ENCODE measurements around the gene MT2A.
"Not testable (repeated sequence)": the region's sequence is repeated elsewhere in the genome, so short reads cannot be mapped to it uniquely, and the experiment has no call there.

The MT2A gene

DNA sequence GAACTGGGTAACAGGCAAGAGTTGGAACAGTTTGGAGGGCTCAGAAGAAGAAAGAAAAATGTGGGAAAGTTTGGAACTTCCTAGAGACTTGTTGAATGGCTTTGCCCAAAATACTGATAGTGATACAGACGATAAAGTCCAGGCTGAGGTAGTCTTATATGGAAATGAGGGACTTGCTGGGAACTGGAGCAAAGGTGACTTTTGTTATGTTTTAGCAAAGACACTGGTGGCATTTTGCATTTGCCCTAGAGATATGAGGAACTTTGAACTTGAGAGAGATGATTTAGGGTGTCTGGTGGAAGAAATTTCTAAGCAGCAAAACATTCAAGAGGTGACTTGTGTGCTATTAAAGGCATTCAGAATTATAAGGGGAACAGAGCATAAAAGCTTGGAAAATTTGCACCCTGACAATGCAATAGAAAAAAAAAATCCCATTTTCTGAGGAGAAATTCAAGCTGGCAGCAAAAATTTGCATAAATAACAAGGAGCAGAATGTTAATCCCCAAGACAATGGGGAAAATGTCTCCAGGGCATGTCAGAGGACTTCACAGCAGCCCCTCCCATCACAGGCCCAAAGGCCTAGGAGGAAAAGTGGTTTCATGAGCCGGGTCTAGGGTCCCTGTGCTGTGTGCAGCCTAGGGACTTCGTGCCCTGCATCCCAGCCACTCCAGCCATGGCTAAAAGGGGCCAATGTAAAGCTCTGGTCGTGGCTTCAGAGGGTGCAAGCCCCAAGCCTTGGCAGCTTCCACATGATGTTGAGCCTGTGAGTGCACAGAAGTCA lies 13.5 kb downstream of the MT2A start:
- not testable (repeated sequence) for DNase-seq (ENCODE audit: low read depth in 2 of 2)

DNA sequence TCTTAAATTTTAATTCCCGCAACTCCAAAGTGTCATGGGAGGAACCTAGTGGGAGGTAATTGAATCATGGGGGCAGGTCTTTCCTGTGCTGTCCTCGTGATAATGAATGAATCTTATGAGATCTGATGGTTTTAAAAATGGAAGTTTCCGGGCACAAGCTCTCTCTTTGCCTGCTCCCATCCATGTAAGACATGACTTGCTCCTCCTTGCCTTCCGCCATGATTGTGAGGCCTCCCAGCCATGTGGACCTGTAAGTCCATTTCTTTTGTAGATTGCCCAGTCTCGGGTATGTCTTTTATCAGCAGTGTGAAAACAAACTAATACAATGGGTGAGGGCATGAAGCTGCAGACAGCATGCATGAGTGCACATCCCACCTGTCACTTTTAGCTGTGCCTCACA lies 14.8 kb downstream of the MT2A start:
- not testable (repeated sequence) for DNase-seq (ENCODE audit: low read depth in 2 of 2)

DNA sequence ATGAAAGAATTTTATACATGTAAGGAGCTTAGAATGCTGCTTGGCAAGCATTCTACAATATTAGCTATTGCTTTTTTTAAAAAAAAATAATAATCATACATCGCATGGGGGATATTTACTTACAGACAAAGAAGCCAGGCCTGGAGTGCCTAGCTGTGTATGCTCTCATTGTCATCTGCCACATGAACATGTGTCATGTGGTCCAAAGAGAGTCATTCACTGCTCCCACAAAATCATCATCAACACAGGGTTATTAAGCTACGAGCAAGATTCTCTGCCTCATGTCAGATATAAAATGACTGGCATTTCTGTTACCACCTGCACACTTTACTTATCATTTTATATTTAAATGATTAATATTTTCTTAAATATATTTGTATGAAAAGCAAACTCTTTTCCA lies 15.3 kb downstream of the MT2A start:
- no peak for DNase-seq (ENCODE audit: low read depth in 2 of 2)

DNA sequence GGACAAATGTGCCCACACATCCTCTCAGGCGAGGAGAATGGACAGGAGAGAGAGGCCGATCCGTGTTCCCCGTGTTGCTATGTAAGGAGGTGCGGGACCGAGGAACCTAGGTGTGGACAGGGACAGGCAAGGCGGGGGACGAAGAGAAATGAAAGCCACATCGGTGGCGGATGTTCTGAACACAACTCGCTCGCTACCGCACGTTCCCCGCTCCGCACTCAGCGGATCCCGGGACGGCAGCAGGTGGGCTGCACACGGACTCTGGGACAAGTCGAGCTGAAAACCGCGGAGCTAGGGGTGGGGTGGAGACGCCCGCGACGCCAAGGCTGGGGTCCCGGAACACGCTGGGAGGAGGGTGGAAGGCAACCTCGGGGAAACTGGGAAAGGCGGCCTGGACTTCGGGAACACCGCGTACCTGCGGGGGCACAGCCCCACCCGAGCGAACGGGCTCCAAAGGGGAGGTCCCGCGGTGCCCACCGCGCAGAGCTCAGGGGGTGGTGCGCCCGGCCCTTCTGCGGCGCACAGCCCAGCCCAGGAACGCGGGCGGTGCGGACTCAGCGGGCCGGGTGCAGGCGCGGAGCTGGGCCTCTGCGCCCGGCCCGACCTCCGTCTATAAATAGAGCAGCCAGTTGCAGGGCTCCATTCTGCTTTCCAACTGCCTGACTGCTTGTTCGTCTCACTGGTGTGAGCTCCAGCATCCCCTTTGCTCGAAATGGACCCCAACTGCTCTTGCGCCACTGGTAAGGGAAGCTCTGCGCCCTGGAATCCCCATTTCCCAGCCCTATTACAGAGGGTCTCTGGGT lies 17.0 kb downstream of the MT2A start, which contains the start of gene MT1E:
Gene MT1E, plus strand, starts transcription at position 642 of the 803 bp plus-strand sequence. Its CDS starts 71 bp downstream, at position 713.
- DNase-seq (ENCODE audit: low read depth in 2 of 2): no peak

DNA sequence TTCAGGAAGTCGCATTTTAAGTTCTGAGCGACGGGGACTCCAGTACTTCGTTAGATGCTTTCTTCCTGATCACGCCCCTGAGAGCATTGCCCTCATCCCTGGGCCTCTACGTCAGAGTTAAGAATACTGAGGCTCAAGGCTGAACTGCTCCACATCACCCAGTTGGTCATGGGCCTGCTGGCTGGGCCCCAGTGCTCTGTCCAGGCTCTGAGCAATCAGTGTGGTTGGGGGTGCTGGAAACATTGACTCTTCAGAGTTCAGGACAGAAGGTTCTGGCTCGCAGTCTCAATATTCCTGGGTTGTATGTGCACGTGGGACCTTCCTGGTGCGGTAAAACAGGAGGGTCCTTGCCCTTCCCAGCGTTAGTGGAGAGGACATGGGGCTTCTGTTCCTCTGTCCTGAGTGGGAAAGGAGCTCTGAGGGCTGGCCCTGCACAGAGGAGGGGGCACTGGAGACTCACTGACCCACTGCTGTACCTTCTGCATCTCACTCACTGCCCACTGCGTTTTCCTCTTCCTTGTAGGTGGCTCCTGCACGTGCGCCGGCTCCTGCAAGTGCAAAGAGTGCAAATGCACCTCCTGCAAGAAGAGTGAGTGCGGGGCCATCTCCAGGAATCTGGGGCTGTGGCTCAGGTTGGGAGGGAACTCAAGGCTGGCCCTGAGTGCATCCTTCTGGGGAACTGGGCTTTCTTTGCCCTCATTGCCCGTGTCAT lies 17.7 kb downstream of the MT2A start:
- no peak for DNase-seq (ENCODE audit: low read depth in 2 of 2)

DNA sequence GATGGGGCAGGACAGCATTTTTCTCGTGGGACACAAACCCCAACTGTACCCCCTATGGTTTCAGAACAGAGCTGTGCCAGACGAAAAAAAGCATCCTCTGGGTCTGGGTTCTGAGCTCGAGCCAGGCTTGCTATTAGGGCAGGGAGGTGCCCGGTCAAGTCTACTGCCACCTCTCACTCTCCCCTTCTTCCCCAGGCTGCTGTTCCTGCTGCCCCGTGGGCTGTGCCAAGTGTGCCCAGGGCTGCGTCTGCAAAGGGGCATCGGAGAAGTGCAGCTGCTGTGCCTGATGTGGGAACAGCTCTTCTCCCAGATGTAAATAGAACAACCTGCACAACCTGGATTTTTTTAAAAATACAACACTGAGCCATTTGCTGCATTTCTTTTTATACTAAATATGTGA lies 18.3 kb downstream of the MT2A start:
- no peak for DNase-seq (ENCODE audit: low read depth in 2 of 2)

DNA sequence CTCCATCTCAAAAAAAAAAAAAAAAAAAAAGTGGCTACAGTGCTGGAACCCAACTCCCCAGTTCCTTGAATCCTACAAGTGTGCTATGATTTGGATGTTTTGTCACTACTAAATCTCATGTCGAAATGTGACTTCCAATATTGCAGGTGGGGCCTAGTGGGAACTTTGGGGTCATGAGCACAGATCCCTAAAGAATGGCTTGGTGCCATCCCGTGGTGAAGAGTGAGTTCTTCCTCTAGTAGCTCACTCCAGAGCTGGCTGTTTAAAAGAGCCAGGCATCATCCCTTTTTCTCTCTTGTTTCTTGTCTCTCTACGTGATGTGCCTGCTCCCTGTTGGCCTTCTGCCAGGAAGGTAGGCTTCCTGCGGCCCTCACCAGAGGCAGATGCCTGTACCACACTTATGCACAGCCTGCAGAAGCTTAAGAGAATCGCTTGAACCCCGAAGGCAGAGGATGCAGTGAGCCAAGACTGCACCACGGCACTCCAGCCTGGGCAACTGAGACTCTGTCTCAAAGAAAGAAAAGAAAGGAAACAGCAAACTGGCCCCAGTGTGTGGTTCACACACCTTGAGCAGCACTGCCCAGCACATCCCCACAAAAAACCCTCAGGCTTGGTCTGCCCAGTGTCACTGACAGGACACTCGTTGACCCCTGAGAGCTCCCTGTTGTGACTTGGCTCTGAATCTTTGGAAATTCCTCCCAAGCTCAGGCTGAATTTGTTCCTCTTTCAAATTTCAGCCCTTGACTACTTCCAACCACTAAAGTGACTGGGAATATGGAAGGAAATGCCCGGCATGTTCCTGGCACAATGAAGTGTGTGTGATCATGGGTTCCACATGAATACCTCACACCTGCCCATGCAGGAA lies 20.3 kb downstream of the MT2A start:
- DNase-seq (ENCODE audit: low read depth in 2 of 2): no peak

DNA sequence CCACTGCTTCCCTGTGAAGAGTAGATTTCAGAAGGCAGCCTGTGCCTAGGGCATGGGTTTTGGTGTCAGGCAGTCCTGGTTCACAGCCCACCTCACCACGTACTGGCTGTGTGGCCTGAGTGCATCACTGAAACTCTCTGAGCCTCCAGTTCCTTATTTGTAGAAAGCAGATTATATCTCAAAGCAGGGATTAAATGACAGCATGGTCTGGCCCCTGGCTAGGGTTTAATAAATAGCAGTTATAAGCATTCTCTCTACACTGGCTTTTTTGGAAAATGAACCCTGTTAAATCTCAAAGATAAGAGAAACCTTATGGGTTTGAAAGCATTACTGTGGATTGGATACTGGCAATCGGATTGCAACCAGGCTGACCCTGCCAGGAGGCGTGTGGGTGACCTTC lies 21.1 kb downstream of the MT2A start:
- no peak for DNase-seq (ENCODE audit: low read depth in 2 of 2)

DNA sequence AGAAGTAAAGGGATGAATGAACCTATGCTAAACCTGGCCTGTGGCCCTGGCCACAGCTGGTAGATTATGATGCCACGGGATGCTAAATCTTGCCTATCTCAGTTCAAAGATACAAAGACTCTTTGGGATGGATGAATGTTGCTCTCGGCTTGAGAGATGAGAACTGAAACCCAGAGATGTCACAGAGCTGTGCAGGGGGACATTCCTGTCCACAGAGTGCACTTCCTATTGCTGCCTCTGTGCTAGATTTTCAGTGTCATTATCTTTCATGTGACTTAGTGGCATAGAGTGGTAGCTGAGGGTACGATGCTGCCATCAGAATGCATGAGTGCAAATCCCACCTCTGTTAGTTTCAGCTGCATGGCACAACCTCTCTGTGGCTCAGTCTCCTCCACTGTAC lies 21.8 kb downstream of the MT2A start:
- DNase-seq (ENCODE audit: low read depth in 2 of 2): no peak

DNA sequence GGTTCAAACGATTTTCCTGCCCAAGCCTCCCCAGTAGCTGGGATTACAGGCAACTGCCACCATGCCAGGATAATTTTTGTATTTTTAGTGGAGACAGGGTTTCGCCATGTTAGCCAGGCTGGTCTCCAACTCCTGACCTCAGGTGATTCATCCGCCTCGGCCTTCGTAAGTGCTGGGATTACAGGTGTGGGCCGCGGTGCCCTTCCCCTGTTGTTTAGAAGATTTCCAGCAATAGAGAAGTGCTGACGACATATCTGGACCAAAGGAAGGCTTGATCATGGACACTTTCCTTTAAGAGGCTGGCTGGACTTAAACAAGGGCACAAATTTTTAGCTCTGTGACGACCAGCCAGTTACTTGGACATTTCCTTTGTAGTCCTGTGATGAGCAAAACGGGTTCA lies 22.8 kb downstream of the MT2A start:
- no peak for DNase-seq (ENCODE audit: low read depth in 2 of 2)

DNA sequence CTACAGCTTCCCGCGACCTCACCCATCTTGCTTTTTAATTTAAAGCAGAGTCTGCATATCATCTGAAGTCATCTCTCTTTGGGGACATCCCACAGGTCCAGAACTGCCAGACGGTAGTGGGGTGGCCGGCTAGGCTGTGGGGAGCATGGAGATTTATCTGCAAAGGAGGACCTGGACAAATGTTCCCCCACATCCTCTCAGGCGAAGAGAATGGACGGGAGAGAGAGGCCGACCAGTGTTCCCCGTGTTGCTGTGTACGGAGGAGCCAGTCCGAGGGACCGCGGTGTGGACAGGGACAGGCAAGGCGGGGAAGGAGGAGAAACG lies 23.4 kb downstream of the MT2A start:
- DNase-seq (ENCODE audit: low read depth in 2 of 2): no peak

DNA sequence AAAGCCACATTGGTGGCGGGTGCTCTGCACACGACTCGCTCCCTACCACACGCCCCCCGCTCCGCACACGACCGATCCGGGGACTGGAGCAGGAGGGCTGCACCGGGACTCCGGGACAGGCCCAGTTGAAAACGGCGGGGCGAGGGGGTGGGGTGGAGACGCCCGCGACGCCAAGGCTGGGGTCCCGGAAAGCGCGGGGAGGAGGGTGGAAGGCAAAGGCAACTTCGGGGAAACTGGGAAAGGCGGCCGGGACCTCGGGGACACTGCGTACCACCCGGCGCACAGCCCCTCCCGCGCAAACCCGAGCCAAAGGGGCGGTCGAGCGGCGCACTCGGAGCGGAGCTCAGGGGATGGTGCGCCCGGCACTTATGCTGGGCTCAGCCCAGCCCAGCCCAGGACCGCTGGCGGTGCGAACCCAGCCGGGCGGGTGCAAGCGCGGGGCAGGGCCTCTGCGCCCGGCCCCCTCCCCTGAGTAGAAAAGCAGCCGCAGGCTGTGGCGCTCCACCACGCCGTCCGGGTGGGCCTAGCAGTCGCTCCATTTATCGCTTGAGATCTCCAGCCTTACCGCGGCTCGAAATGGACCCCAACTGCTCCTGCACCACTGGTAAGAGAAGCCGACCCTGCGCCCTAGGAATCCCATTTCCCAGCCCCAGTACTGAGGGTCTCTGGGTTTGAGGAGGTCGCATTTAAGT lies 23.9 kb downstream of the MT2A start, which contains the start of gene MT1M:
Gene MT1M, plus strand, starts transcription at position 504 of the 692 bp plus-strand sequence. Its CDS starts 73 bp downstream, at position 577.
- no peak for DNase-seq (ENCODE audit: low read depth in 2 of 2)

DNA sequence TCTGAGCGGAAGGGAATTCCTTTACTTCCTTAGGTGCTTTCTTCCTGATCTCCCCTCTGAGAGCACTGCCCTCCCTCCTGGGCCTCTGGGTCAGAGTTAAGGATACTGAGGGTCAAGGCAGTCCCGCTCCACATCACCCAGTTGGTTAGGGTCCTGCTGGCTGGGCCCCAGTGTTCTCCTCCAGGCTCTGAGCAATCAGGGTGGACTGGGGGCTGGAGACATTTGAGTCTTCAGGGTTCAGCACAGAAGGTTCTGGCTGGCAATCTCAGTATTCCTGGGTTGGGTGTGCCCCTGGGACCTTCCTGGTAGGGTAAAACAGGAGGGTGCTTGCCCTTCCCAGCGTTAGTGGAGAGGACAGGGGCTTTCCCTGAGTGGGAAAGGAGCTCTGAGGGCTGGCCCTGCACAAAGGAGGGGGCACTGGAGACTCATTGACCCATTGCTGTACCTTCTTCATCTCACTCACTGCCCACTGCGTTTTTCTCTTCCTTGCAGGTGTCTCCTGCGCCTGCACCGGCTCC lies 24.5 kb downstream of the MT2A start:
- no peak for DNase-seq (ENCODE audit: low read depth in 2 of 2)

DNA sequence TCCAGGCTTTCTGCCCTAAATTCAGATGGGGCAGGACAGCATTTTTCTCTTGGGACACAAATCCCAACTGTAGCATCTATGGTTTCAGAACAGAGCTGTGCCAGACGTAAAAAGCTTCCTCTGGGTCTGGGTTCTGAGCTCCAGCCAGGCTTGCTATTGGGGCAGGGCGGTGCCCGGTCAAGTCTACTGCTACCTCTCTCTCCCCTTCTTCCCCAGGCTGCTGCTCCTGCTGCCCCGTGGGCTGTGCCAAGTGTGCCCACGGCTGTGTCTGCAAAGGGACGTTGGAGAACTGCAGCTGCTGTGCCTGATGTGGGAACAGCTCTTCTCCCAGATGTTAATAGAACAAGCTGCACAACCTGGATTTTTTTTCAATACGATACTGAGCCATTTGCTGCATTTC lies 25.2 kb downstream of the MT2A start:
- DNase-seq (ENCODE audit: low read depth in 2 of 2): no peak

DNA sequence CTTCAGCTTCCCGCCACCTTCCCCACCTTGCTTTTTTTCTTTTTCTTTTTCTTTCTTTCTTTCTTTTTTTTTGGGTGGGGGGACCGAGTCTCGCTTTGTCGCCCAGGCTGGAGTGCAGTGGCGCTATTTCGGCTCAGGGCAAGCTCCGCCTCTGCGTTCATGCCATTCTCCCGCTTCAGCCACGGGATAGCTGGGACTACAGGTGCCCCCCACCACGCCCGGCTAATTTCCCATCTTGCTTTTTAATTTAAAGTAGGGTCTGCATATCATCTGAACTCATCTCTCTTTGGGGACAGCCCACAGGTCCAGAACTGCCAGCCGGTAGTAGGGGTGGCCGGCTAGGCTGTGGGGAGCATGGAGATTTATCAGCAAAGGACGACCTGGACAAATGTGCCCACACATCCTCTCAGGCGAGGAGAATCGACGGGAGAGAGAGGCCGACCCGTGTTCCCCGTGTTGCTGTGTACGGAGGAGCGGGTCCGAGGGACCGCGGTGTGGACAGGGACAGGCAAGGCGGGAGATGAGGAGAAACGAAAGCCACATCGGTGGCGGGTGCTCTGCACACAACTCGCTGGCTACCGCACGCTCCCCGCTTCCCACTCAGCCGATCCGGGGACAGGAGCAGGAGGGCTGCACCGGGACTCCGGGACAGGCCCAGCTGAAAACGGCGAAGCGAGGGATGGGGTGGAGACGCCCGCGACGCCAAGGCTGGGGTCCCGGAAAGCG lies 26.5 kb downstream of the MT2A start:
- DNase-seq (ENCODE audit: low read depth in 2 of 2): no peak

DNA sequence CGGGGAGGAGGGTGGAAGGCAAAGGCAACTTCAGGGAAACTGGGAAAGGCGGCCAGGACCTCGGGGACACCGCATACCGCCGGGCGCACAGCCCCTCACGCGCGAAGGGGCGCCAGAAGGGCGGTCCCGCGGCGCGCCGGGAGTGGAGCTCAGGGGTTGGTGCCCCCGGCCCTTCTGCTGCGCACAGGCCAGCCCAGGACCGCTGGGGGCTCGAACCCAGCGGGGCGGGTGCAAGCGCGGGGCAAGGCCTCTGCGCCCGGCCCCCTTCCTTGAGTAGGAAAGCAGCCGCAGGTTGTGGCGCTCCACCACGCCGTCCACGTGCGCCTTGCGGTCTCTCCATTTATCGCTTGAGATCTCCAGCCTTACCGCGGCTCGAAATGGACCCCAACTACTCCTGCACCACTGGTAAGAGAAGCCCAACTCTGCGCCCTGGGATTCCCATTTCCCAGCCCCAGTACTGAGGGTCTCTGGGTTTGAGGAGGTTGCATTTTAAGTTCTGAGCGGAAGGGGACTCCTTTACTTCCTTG lies 27.1 kb downstream of the MT2A start:
- DNase-seq (ENCODE audit: low read depth in 2 of 2): no peak

DNA sequence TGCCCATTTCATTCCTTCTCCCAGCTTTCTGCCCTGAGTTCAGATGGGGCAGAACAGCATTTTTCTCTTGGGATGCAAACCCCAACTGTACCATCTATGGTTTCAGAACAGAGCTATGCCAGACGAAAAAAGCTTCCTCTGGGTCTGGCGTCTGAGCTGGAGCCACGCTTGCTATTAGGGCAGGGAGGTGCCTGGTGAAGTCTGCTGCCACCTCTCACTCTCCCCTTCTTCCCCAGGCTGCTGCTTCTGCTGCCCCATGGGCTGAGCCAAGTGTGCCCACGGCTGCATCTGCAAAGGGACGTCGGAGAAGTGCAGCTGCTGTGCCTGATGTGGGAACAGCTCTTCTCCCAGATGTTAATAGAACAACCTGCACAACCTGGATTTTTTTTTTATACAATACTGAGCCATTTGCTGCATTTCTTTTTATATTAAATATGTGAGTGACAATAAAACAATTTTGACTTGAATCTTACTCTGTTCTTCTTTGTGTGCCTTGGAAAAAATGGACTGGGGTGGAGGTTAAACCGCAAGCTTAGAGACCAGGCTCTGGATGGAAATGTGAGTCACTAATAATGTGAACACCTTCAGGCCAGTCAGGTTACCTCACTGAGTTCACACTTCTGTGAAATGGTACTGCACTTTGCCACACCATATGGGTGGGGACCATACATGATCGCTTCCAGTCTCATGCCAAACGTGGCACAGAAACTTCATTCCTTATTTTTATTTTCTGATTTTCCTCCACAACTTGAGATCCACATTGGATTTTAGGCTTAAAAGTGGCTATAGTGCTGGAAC lies 28.4 kb downstream of the MT2A start:
- no peak for DNase-seq (ENCODE audit: low read depth in 2 of 2)

DNA sequence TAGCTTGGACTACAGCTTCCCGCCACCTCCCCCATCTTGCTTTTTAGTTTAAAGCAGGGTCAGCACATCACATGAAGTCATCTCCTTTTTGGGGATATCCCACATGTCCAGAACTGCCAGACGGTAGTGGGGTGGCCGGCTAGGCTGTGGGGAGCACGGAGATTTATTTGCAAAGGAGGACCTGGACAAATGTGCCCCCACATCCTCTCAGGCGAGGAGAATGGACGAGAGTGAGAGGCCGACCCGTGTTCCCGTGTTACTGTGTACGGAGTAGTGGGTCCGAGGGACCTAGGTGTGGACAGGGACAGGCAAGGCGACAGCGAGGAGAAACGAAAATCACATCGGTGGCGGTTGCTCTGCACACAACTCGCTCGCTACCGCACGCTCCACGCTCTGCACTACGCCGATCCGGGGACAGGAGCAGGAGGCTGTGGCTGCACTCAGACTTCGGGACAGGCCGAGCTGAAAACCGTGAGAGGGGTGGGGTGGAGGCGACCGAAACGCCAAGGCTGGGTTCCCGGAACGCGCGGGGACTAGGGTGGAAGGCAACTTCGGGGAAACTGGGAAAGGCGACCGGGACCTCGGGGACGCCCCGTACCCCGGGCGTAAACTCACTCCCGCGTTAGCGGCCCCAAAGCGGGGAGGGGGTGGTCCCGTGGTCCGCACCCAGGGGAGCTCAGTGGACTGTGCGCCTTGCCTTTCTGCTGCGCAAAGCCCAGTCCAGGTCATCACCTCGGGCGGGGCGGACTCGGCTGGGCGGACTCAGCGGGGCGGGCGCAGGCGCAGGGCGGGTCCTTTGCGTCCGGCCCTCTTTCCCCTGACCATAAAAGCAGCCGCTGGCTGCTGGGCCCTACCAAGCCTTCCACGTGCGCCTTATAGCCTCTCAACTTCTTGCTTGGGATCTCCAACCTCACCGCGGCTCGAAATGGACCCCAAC lies 29.7 kb downstream of the MT2A start, which contains the start of gene MT1A:
Gene MT1A, plus strand, starts transcription at position 853 of the 937 bp plus-strand sequence. Its CDS starts 73 bp downstream, at position 926.
- DNase-seq (ENCODE audit: low read depth in 2 of 2): no peak
